ENCODE measurements around the gene GNAT3. TPM values are rescaled to one million over a fixed set of nuclear protein-coding genes. Genes with fewer than 3 reads are reported as not detected.

The GNAT3 gene
- total RNA-seq, 1 donor from 2014 or later = not detected

- Histone ChIP-seq H3K4me3 (ENCODE audit: low read length in 3 of 3) (no peak overlapping the region), H3K9ac (ENCODE audit: low read depth in 1 of 3, low read length in 3 of 3) (no peak overlapping the region), H3K27ac (ENCODE audit: low read depth, low read length) (no peak overlapping the region), H3K9me3 (ENCODE audit: control insufficient read depth in 3 of 3, low read length in 3 of 3) (no peaks in the 10 kb centered on the region), H3K36me3 (ENCODE audit: control insufficient read depth in 3 of 3, insufficient read depth in 3 of 3, low read length in 3 of 3) (no peaks in the 10 kb centered on the region), H3K27me3 (ENCODE audit: control insufficient read depth in 3 of 3, insufficient read depth in 3 of 3, low read length in 3 of 3) (no peaks in the 10 kb centered on the region), H3K4me1 (ENCODE audit: control insufficient read depth in 3 of 3, insufficient read depth in 3 of 3, low read length in 3 of 3) (peaks cover 4 to 9% (median 9%) of the 10 kb centered on the region in 3 donors)
These were observed 42.7 kb downstream of the GNAT3 start for GRCh38 chr7:80468931-80469714.

- Histone ChIP-seq H3K4me3 (ENCODE audit: low read length in 3 of 3) (no peak overlapping the region), H3K27me3 (ENCODE audit: control insufficient read depth in 3 of 3, insufficient read depth in 3 of 3, low read length in 3 of 3) (no peaks in the 10 kb centered on the region), H3K9me3 (ENCODE audit: control insufficient read depth in 3 of 3, low read length in 3 of 3) (no peaks in the 10 kb centered on the region), H3K9ac (ENCODE audit: low read depth in 1 of 3, low read length in 3 of 3) (no peak overlapping the region), H3K4me1 (ENCODE audit: control insufficient read depth in 3 of 3, insufficient read depth in 3 of 3, low read length in 3 of 3) (peaks cover 2 to 8% (median 4%) of the 10 kb centered on the region in 3 donors), H3K36me3 (ENCODE audit: control insufficient read depth in 3 of 3, insufficient read depth in 3 of 3, low read length in 3 of 3) (no peaks in the 10 kb centered on the region), H3K27ac (ENCODE audit: low read depth, low read length) (no peak overlapping the region)
These were observed 44.8 kb downstream of the GNAT3 start for GRCh38 chr7:80467069-80467468.

GRCh38 chr7:80466636-80467035, 45.2 kb downstream of the GNAT3 start:
- no peaks in the 10 kb centered on the region for H3K9me3 ChIP-seq (ENCODE audit: control insufficient read depth in 3 of 3, low read length in 3 of 3)
- peaks cover 0 to 5% (median 2%) of the 10 kb centered on the region in 3 donors for H3K4me1 ChIP-seq (ENCODE audit: control insufficient read depth in 3 of 3, insufficient read depth in 3 of 3, low read length in 3 of 3)
- H3K27me3 ChIP-seq (ENCODE audit: control insufficient read depth in 3 of 3, insufficient read depth in 3 of 3, low read length in 3 of 3) = no peaks in the 10 kb centered on the region
- no peaks in the 10 kb centered on the region for H3K36me3 ChIP-seq (ENCODE audit: control insufficient read depth in 3 of 3, insufficient read depth in 3 of 3, low read length in 3 of 3)
- no peak overlapping the region for H3K27ac ChIP-seq (ENCODE audit: low read depth, low read length)
- H3K4me3 ChIP-seq (ENCODE audit: low read length in 3 of 3) = no peak overlapping the region
- H3K9ac ChIP-seq (ENCODE audit: low read depth in 1 of 3, low read length in 3 of 3) = no peak overlapping the region

- Histone ChIP-seq H3K9me3 (ENCODE audit: control insufficient read depth in 3 of 3, low read length in 3 of 3) (no peaks in the 10 kb centered on the region), H3K36me3 (ENCODE audit: control insufficient read depth in 3 of 3, insufficient read depth in 3 of 3, low read length in 3 of 3) (no peaks in the 10 kb centered on the region), H3K4me1 (ENCODE audit: control insufficient read depth in 3 of 3, insufficient read depth in 3 of 3, low read length in 3 of 3) (peaks cover 0 to 4% (median 2%) of the 10 kb centered on the region in 3 donors), H3K4me3 (ENCODE audit: low read length in 3 of 3) (no peak overlapping the region), H3K27ac (ENCODE audit: low read depth, low read length) (no peak overlapping the region), H3K9ac (ENCODE audit: low read depth in 1 of 3, low read length in 3 of 3) (no peak overlapping the region), H3K27me3 (ENCODE audit: control insufficient read depth in 3 of 3, insufficient read depth in 3 of 3, low read length in 3 of 3) (no peaks in the 10 kb centered on the region)
These were observed 47.7 kb downstream of the GNAT3 start for GRCh38 chr7:80464211-80464610.

GRCh38 chr7:80463272-80463920, 48.5 kb downstream of the GNAT3 start:
- Histone ChIP-seq H3K9me3 (ENCODE audit: control insufficient read depth in 3 of 3, low read length in 3 of 3) (no peaks in the 10 kb centered on the region), H3K27me3 (ENCODE audit: control insufficient read depth in 3 of 3, insufficient read depth in 3 of 3, low read length in 3 of 3) (no peaks in the 10 kb centered on the region), H3K9ac (ENCODE audit: low read depth in 1 of 3, low read length in 3 of 3) (no peak overlapping the region), H3K27ac (ENCODE audit: low read depth, low read length) (no peak overlapping the region), H3K36me3 (ENCODE audit: control insufficient read depth in 3 of 3, insufficient read depth in 3 of 3, low read length in 3 of 3) (no peaks in the 10 kb centered on the region), H3K4me1 (ENCODE audit: control insufficient read depth in 3 of 3, insufficient read depth in 3 of 3, low read length in 3 of 3) (peaks cover 0 to 4% (median 2%) of the 10 kb centered on the region in 3 donors), H3K4me3 (ENCODE audit: low read length in 3 of 3) (no peak overlapping the region)

- Histone ChIP-seq H3K36me3 (ENCODE audit: control insufficient read depth in 3 of 3, insufficient read depth in 3 of 3, low read length in 3 of 3) (no peaks in the 10 kb centered on the region), H3K9me3 (ENCODE audit: control insufficient read depth in 3 of 3, low read length in 3 of 3) (no peaks in the 10 kb centered on the region), H3K4me1 (ENCODE audit: control insufficient read depth in 3 of 3, insufficient read depth in 3 of 3, low read length in 3 of 3) (no peaks in the 10 kb centered on the region), H3K27ac (ENCODE audit: low read depth, low read length) (no peak overlapping the region), H3K27me3 (ENCODE audit: control insufficient read depth in 3 of 3, insufficient read depth in 3 of 3, low read length in 3 of 3) (no peaks in the 10 kb centered on the region), H3K4me3 (ENCODE audit: low read length in 3 of 3) (no peak overlapping the region), H3K9ac (ENCODE audit: low read depth in 1 of 3, low read length in 3 of 3) (no peak overlapping the region)
These were observed 51.0 kb downstream of the GNAT3 start for GRCh38 chr7:80460857-80461256.

GRCh38 chr7:80459776-80460510, 51.9 kb downstream of the GNAT3 start:
- no peaks in the 10 kb centered on the region for H3K9me3 ChIP-seq (ENCODE audit: control insufficient read depth in 3 of 3, low read length in 3 of 3)
- H3K36me3 ChIP-seq (ENCODE audit: control insufficient read depth in 3 of 3, insufficient read depth in 3 of 3, low read length in 3 of 3) = no peaks in the 10 kb centered on the region
- H3K4me3 ChIP-seq (ENCODE audit: low read length in 3 of 3) = no peak overlapping the region
- H3K4me1 ChIP-seq (ENCODE audit: control insufficient read depth in 3 of 3, insufficient read depth in 3 of 3, low read length in 3 of 3) = no peaks in the 10 kb centered on the region
- H3K27me3 ChIP-seq (ENCODE audit: control insufficient read depth in 3 of 3, insufficient read depth in 3 of 3, low read length in 3 of 3) = no peaks in the 10 kb centered on the region
- H3K9ac ChIP-seq (ENCODE audit: low read depth in 1 of 3, low read length in 3 of 3) = no peak overlapping the region
- H3K27ac ChIP-seq (ENCODE audit: low read depth, low read length) = no peak overlapping the region

- Histone ChIP-seq H3K4me3 (ENCODE audit: low read length in 3 of 3) (no peak overlapping the region), H3K27me3 (ENCODE audit: control insufficient read depth in 3 of 3, insufficient read depth in 3 of 3, low read length in 3 of 3) (no peaks in the 10 kb centered on the region), H3K9me3 (ENCODE audit: control insufficient read depth in 3 of 3, low read length in 3 of 3) (no peaks in the 10 kb centered on the region), H3K36me3 (ENCODE audit: control insufficient read depth in 3 of 3, insufficient read depth in 3 of 3, low read length in 3 of 3) (no peaks in the 10 kb centered on the region), H3K27ac (ENCODE audit: low read depth, low read length) (no peak overlapping the region), H3K9ac (ENCODE audit: low read depth in 1 of 3, low read length in 3 of 3) (no peak overlapping the region), H3K4me1 (ENCODE audit: control insufficient read depth in 3 of 3, insufficient read depth in 3 of 3, low read length in 3 of 3) (no peaks in the 10 kb centered on the region)
These were observed 52.8 kb downstream of the GNAT3 start for GRCh38 chr7:80458822-80459725.

GRCh38 chr7:80453699-80454340, 58.0 kb downstream of the GNAT3 start:
- no peaks in the 10 kb centered on the region for H3K9me3 ChIP-seq (ENCODE audit: control insufficient read depth in 3 of 3, low read length in 3 of 3)
- no peaks in the 10 kb centered on the region for H3K27me3 ChIP-seq (ENCODE audit: control insufficient read depth in 3 of 3, insufficient read depth in 3 of 3, low read length in 3 of 3)
- H3K4me3 ChIP-seq (ENCODE audit: low read length in 3 of 3) = no peak overlapping the region
- H3K4me1 ChIP-seq (ENCODE audit: control insufficient read depth in 3 of 3, insufficient read depth in 3 of 3, low read length in 3 of 3) = no peaks in the 10 kb centered on the region
- H3K27ac ChIP-seq (ENCODE audit: low read depth, low read length) = no peak overlapping the region
- no peaks in the 10 kb centered on the region for H3K36me3 ChIP-seq (ENCODE audit: control insufficient read depth in 3 of 3, insufficient read depth in 3 of 3, low read length in 3 of 3)
- H3K9ac ChIP-seq (ENCODE audit: low read depth in 1 of 3, low read length in 3 of 3) = no peak overlapping the region

Measured in skeletal muscle tissue (tissue), 4 donors.